ENCODE measurements around the gene POLE. TPM values are rescaled to one million over a fixed set of nuclear protein-coding genes. Genes with fewer than 3 reads are reported as not detected.
"Not testable (repeated sequence)": the region's sequence is repeated elsewhere in the genome, so short reads cannot be mapped to it uniquely, and the experiment has no call there.

The POLE gene
- polyA plus RNA-seq, 3 donors, result 54.6 to 63.3 (median 62.3) TPM

DNA sequence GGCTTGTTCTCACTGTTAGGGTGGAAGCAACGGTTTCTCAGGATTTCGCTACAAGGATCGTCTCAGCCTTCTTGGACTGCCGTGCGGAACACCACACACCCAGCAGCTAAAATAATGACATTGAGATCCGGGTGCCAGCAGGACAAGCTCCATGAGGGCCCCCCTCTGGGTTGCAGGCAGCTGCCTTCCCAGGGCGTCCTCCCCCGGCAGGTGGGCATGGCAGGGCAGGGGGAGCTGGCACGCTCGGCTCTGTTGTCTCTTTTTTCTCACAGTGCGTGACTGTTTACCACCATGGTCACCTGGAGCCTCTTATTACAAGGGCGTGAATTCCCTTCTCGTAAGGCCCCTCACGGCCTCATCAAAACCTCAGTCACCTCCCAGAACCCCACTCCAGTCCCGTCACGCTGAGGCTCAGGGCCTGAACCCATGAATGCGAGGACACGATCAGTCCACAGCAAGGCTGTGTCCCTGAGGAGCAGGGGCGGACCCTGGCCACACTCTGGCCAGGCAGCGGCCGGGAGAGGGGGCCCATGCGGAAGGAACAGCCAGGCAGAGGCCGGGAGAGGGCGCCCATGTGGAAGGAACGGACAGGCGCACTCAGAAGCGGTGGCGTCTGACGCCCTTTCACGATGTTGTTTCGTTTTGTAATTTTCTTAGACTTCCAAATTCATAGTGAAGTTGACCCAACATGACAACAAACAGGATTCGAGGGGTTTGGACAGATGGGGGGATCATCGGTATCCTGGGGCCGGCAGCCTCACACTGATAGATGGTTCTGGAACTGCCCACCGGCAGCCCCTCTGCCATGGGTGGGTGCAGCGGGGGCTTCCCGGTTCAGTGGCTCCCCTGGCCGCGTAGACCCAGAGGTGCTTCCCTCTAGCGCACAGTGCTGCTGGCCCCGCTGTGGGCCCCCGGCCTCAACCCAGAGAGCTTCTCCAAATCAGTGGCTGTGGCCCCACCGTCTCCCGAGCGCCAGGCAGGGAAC is 86.8 kb downstream of the POLE start:
- DNase-seq, result peak; percentile 85

DNA sequence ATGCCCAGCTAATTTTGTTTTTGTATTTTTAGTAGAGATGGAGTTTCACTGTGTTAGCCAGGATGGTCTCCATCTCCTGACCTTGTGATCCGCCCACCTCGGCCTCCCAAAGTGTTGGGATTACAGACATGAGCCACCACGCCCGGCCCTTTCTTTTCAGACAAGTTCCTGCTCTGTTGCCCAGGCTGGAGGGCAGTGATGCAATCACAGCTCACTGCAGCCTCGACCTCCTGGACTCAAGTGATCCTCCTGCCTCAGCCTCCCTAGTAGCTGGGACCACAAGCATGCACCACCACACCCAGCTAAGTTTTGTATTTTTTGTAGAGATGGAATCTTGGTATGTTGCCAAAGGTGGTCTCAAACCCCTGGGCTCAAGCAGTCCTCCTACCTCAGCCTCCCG is 87.6 kb downstream of the POLE start:
- DNase-seq, result not testable (repeated sequence)

DNA sequence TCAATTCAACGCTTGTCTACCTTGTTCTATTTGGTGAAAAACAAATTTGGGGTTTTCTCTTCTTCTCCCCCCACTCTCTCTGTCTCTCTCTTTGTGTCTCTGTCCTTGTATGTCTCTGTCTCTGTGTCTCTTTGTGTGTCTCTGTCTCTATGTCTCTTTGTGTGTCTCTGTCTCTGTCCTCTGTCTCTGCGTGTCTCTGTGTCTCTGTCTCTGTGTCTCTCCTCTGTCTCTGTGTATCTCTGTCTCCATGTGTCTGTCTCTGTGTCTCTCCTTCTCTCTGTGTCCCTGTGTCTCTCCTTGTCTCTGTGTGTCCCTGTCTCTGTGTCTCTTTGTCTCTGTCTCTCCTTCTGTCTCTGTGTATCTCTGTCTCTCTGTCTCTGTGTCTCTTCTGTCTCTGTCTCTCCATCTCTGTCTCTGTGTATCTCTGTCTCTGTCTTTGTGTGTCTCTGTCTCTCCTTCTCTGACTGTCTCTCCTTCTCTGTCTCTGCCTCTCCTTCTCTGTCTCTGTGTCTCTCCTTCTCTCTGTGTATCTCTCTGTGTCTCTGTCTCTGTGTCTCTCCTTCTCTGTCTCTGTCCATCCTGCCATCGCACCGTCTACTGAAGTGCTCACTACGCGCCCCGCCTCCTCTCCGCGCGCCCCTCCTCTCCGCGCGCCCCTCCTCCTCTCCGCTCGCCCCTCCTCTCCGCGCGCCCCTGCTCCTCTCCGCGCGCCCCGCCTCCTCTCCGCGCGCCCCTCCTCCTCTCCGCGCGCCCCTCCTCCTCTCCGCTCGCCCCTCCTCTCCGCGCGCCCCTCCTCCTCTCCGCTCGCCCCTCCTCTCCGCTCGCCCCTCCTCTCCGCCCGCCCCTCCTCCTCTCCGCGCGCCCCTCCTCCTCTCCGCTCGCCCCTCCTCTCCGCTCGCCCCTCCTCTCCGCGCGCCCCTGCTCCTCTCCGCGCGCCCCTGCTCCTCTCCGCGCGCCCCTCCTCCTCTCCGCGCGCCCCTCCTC is 89.5 kb downstream of the POLE start:
- peak; percentile 76 for DNase-seq

DNA sequence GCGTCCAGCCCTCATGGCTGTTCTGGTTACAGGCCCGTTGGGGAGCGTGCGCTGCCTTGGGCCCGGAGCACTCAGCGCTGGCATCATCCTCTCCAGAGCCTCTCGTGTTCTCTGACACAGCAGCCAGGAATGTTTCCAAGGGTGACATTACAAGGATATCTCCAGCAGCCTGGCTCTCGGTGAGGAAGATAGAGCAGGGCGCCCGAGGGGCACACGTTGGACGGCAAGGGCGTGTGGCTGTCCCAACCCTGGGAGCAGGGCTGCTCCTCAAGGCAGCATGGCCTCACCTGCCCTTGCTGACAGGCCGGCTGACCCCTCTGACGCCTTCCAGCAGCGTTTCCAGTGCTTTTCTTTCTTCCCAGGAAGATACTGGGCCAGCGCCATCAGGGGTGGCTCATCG is 91.1 kb downstream of the POLE start:
- DNase-seq, result no peak

DNA sequence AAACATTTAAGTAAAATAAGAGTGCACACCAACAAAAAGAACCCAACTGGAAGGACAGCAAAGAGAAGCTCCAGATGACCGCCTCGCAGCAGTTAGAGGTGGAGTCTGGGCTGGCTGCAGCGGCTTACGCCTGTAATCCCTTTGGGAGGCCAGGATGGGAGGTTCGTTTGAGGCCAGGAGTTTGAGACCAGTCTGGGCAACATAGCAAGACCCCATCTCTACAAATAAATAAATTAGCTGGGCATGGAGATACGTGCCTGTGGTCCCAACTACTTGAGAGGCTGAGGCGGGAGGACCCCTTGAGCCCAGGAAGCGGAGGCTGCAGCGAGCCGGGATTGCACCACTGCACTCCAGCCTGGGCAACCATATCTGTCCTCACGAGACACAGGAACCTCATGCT is 92.0 kb downstream of the POLE start:
- no peak for DNase-seq

DNA sequence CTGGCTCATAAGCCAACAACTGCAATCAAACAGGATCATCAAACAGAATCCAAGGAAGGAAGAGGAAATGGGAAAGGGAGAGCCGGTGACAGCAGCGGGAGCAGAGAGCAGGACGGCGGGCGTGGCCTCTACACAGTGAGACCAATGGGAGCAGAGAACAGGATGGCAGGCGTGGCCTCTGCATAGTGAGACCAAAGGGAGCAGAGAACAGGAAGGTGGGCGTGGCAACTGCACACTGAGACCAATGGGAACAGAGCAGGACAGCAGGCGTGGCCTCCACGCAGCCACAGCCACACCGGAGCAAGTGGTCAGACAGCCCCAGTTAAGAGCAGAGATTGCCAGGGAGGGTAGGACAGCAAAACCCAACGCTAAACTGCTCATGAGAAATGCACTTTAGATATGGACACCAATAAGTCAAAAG is 93.2 kb downstream of the POLE start:
- peak; percentile 96 for DNase-seq

DNA sequence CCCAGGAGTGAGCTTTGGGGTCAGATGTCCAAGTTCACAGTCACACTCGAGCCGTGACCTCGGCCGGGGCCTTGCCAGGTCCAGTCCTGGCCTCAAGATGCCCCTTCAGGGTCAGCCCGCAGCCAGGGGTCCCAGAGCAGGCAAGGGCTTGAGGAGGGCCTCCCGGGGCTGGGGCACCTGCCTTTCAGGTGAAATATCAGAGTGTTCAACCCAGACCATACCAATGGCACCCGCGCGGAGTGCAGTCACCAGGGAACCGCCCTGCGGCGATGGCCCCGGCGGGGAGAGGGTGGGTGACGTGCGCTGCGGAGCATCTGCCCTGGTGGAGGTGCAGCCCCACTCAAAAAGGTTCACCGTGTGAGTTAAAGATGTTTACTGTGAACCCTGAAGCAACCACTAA is 93.6 kb downstream of the POLE start:
- no peak for DNase-seq

DNA sequence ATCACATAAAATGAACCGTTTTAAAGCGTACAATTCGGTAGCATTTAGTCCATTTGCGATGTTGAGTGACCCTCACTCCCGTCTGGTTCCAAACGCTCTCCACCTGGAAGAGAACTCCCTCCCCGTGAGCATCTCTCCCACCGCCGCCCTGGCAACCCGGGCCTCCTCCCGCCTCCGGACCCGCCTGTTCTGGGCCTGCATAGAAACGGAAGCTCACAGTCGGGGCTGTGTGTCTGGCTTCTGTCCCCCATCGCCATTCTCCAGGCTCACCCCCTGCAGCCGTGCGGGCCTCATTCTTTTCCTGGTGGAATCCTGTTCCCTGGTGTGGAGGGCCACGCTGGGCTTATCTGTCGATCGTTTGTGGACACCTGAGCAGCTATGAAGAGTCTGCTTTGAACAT is 94.1 kb downstream of the POLE start:
- DNase-seq, result no peak

DNA sequence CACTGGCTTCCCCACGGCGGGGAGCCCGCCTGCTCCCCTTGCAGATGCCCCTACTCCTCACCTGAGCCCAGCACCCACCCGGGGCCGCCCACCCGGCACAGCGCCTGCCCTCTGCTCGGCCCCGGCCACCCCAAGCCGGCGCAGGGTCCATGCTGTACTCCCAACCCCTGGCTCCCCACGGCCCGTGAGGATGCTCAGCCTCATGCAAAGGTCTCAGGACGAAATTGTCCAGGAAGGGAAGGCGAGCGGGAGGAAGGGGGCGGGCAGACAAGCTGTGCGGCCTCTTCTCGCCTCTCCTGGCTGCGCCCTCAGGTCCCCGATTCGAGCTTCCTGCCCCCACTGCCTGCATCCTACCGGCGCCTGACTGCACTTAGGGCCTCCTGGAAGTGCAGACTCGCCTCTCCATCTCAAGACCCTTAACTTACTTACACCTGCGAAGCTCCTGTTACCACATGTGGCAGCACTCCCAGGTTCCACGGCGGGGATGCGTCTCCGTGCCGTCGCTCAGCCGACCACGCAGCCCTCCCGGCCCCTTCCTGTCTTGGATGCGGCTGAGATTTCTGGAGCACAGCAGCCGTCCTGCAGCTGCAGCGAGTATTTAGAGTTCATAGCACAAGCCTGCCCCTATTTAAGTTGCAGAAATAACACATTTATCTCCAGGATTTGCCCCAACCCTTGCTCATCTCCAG is 94.7 kb downstream of the POLE start:
- DNase-seq, result no peak

DNA sequence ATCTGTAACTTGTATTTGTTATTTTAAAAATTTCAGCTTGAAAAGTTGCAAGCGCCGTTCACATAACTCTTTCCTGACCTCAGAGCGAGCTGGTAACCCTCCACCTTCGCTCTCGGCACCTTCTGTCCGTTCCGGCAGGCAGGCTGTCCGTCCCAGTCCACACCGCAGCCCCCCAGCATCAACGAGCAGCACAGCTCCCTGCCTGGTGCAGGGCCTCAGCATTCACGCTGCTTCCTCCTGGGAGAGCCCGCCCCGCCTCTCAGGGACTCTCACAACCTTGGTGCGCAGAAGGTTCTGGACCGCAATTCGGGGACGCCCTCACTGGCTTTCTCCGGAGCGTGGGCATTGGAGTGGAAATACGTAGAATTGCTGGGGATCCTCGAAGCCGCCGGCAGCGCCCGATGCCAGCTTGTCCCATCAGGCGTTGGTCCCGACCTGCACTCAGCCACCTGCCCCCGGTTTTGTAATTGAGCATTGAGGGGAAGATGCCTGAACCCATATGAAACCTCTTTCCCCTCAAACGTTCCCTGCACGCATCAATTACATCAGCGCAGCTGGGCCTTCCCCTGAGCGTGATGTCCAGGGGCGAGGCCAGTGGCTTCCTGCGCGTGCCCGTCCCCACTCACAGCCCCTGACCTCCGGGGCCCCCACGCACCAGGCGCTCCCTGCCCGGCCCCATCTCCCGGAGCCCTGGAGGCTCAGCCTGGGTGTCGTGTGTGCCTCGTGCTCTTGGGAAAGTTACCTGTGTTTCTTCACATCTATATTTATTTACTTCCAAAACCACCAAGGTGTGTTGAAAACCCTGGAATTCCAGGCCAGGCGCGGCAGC is 95.8 kb downstream of the POLE start:
- DNase-seq, result no peak

DNA sequence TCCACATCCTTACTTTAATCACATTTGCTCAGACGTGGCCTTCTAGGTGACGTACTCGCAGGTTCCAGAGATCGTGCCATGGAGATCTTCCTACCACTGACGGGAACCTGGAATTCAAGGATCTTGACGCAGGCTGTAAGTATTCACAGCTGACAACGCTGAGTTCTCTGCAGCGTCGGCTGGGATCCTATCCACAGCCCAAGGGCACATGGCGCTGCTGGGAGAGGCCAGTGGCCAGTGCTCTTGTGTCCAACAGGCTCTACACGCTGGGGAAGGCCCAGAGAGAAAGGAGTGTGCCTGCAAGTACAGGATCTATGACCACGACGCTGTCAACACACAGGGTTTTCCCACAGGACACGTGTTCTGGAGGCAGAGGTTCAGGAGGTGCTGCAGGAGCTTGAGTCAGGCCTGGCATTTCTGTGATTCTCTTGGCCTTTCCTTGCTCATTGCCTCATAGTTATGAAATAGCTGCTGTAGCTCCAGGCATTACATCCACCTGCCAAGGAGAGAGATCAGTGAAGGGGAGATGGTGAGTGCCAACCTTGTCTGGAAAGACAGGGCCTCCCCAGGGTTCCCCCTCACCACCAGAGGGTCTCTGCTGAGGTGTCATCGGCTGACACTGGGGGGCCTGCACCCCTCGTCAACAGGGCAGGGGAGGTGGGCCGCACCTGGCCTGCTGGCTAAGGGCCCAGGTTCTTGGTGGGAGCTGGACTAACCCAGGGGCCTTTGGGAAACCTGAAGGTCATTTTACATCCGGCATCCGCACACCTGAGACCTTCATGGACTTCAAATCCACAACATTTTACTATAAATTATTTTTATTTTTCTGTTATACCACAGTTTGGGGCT is 98.1 kb downstream of the POLE start:
- no peak for DNase-seq

DNA sequence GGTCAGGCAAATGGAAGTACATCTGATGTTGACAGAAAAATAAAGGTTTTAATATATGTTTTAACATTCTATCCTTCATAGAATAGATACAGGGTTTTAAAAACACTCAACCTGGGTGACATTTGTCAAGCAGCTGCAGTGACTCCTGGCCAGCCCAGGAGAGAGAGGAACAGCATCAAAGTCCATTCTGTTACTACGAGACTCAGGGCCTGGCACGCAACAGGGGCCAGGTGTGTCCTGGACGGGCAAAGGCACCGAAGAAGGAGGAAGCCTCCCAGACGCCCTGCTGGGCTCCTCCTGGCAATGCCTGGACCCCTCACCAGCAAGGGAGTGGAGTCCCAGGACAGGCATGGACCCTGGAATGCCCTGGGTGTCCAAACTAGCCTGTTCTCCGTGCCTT is 98.8 kb downstream of the POLE start:
- no peak for DNase-seq

DNA sequence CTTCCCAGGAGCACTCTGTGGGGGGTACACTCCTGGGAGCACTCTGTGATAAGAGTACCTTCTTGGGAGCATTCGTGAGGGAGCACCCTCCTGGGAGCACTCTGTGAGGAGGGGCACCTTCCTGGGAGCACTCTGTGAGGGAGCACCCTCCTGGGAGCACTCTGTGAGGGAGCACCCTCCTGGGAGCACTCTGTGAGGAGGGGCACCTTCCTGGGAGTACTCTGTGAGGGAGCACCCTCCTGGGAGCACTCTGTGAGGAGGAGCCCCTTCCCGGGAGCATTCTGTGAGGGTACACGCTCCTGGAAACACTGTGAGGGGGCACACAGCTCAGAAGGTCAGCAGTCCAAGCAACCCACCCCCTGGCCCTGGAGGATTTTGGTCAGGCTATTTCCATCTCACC is 99.4 kb downstream of the POLE start:
- no peak for DNase-seq

DNA sequence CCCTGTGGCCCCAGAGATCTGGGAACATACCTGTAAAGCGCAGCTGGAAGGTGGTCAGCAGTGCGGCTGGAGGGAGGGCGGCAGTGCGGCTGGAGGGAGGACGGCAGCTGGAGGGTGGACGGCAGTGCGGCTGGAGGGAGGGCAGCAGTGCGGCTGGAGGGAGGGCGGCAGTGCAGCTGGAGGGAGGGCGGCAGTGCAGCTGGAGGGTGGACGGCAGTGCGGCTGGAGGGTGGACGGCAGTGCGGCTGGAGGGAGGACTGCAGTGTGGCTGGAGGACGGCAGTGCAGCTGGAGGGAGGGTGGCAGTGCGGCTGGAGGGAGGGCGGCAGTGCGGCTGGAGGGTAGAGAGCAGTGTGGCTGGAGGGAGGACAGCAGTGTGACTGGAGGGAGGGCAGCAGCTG is 100.2 kb downstream of the POLE start:
- no peak for DNase-seq

DNA sequence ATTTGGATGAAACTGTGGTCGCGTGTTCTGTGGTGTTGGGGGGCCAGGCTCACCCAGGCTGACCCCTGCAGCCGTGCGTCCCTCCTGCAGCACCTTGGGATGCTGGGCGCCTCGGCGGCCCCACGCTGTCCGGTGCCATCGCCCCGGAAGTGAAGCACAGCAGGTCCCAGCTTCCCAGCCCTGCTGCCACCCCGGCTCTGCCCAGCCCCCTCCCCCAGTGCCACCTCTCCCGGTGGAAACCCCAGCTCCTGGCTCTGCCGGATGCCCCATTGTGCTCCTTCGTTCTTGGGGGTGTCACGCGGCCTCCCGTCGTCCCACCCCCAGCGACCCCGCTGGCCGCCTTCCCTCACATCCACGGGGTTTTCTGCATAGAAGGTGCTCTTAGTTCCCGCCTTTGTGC is 102.0 kb downstream of the POLE start:
- DNase-seq, result no peak

DNA sequence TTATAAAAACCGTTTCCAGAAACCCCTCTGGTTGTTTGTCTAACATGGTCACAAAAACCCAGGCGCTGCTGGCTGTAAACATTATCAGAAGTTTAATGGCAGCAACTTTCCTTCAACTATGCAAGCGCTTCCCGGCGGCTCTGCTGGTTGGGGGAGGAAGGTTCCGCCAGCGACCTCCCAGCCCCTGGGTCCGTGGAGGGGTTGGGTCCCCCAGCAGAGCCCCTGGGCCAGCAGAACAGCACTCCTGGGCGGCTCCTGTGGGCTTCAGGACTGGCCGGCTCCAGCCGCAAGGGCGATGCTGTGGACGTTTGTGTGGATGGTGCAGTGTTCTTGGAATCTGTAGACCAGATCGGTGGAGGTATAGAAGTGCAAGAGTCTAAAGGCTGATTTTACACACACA is 102.7 kb downstream of the POLE start:
- DNase-seq, result no peak

DNA sequence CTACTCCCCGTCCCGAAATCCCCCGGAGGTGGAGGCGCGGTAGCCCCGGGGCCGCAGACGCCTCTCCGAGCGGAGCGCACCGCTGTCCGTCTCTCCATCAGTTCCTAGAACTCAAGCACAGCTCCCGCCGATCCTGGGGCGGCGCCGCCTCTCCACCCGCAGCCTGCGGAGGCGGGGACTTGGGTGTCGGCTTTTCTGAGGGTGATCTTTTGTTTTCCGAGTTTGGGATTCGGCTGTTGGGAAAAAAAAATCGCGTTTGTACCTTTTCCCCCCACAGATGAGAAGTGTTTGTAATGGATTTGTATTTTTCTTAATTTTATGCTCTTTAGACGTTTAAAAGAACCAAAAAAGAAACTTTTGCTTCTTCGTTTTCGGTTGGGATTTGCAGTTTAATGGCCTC is 103.4 kb downstream of the POLE start:
- no peak for DNase-seq

DNA sequence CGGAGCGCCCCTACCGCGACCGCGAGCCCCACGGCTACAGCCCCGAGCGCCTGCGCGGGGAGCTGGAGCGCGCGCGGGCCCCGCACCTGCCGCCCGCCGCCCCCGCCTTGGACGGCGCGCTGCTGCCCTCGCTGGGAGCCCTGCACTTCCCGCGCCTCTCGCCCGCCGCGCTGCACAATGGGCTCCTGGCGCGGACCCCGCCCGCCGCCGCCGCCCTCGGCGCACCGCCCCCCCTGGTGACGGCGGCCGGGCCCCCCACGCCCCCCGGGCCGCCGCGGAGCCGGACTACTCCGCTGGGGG is 103.8 kb downstream of the POLE start:
- DNase-seq, result no peak

DNA sequence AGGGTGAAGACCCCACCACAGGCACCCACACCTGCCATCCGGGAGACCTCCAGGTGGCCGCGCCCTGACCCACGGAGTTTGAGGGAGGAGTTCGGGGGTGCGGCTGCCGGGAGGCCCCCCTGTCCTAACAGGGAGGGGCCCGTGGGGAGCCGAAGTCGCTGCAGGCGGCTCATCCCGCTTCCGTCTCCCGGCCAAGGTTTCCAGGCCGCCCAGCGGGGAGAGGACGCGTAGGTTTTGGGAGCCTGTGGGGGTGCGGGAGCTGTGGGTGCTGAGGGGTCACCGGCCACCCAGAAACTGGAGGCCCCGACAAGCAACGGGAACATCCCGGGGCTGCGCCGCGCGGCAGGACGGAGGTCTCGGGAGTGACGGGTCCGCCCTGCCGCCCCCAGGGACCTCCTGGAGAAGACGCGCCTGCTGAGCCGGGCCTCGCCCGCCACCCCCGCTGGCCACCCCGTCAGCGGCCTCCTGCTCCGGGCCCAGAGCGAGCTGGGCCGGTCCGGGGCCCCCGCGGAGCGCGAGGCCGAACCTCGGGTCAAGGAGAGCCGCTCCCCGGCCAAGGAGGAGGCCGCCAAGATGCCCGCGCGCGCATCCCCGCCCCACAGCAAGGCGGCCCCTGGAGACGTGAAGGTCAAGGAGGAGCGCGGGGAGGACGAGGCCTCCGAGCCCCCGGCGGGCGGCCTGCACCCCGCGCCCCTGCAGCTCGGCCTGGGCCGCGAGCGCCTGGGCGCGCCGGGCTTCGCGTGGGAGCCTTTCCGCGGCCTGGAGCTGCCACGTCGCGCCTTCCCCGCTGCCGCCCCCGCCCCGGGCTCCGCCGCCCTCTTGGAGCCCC is 104.3 kb downstream of the POLE start:
- DNase-seq, result no peak

DNA sequence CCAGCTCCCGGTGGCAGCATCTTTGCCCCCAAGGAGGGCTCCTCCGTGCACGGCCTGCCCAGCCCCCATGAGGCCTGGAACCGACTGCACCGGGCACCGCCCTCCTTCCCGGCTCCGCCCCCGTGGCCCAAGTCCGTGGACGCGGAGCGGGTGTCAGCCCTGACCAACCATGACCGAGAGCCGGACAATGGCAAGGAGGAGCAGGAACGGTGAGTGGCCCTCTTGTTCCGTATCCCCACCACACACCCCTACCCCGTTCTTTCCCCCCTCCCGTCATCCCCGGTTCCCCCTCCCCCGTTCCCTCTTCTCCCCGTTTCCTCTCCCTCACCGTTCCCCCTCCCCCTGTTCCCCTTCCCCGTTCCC is 105.1 kb downstream of the POLE start:
- no peak for DNase-seq
